HEK293T (cell line): ENCODE measurements around the gene FOXL1.

Experiments used
- ARNT ChIP-seq: fragments of 450-650 bp; IDR thresholded peaks from 2 replicates; pipeline ENCODE4 v1.6.1; 2017; ENCODE audit warnings: mild to moderate bottlenecking
- BHLHE40 ChIP-seq: fragments of 450-650 bp; IDR thresholded peaks from 2 replicates; pipeline ENCODE4 v1.6.1; 2016; ENCODE audit warnings: mild to moderate bottlenecking, moderate library complexity, borderline replicate concordance
- CTBP1 ChIP-seq: fragments of 450-650 bp; IDR thresholded peaks from 2 replicates; pipeline ENCODE4 v1.6.1; 2016; ENCODE audit warnings: borderline replicate concordance
- ELF4 ChIP-seq: fragments of 450-650 bp; IDR thresholded peaks from 2 replicates; pipeline ENCODE4 v1.6.1; 2017; ENCODE audit warnings: antibody characterized with exemption
- FOXA1 ChIP-seq: fragments of 450-650 bp; IDR thresholded peaks from 2 replicates; pipeline ENCODE4 v1.6.1; 2016; ENCODE audit warnings: mild to moderate bottlenecking
- FOXK2 ChIP-seq: fragments of 450-650 bp; IDR thresholded peaks from 2 replicates; pipeline ENCODE4 v1.6.1; 2016; ENCODE audit warnings: mild to moderate bottlenecking
- FOXM1 ChIP-seq: fragments of 450-650 bp; IDR thresholded peaks from 2 replicates; pipeline ENCODE4 v1.6.1; 2017; ENCODE audit warnings: mild to moderate bottlenecking, borderline replicate concordance
- L3MBTL2 ChIP-seq: fragments of 450-650 bp; conservative IDR thresholded peaks from 2 replicates; pipeline ENCODE4 v1.6.1; 2016; ENCODE audit warnings: mild to moderate bottlenecking
- NFRKB ChIP-seq: fragments of 450-650 bp; IDR thresholded peaks from 2 replicates; pipeline ENCODE4 v1.6.1; 2016; ENCODE audit warnings: mild to moderate bottlenecking, moderate library complexity
- SP1 ChIP-seq: fragments of 450-650 bp; IDR thresholded peaks from 2 replicates; pipeline ENCODE4 v1.6.1; 2017
- SUZ12 ChIP-seq: fragments of 450-650 bp; IDR thresholded peaks from 2 replicates; pipeline ENCODE4 v1.6.1; 2016; ENCODE audit warnings: mild to moderate bottlenecking
- ZNF384 ChIP-seq: fragments of 450-650 bp; IDR thresholded peaks from 2 replicates; pipeline ENCODE4 v1.6.1; 2016
- TF ChIP-seq, protein P1 (sequence below): fragments of 450-650 bp; IDR thresholded peaks from 2 replicates; pipeline ENCODE4 v1.6.1; 2016

DNA sequence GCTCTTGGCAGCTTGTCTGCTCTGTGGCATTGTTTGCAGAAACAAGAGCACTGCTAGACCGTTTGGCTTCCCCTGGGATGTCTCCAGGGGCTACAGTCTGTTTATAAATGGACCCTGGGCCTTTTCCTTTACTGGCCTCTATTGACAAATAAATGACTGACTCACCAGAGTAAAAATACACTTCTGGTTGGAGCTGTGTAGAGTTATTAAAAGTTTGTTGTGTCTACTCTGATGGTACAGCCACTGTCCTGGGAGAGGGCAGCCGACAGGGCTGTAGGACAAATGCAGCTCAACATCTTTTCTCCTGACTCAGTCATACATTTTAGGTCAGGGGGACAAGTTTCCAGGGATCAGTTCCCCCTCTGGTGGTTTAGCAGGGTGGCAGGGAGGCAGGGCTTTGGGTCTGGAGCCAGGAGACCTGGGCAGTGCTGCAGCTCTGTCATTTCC is 30.0 kb downstream of the FOXL1 start:
- no peak for TF ChIP-seq SP1
- TF ChIP-seq, protein P1, sequence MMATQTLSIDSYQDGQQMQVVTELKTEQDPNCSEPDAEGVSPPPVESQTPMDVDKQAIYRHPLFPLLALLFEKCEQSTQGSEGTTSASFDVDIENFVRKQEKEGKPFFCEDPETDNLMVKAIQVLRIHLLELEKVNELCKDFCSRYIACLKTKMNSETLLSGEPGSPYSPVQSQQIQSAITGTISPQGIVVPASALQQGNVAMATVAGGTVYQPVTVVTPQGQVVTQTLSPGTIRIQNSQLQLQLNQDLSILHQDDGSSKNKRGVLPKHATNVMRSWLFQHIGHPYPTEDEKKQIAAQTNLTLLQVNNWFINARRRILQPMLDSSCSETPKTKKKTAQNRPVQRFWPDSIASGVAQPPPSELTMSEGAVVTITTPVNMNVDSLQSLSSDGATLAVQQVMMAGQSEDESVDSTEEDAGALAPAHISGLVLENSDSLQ: no peak
- TF ChIP-seq ELF4: no peak
- TF ChIP-seq FOXK2: no peak
- TF ChIP-seq ZNF384: no peak
- no peak for TF ChIP-seq L3MBTL2
- no peak for TF ChIP-seq BHLHE40
- no peak for TF ChIP-seq FOXM1
- TF ChIP-seq FOXA1: no peak
- TF ChIP-seq SUZ12: no peak
- TF ChIP-seq ARNT: no peak
- no peak for TF ChIP-seq CTBP1
- TF ChIP-seq NFRKB: no peak
